K562 (cell line): ENCODE data around the gene PHF20. TPM values are rescaled to one million over a fixed set of nuclear protein-coding genes. Genes with fewer than 3 reads are reported as not detected.
"Not testable (repeated sequence)": the region's sequence is repeated elsewhere in the genome, so short reads cannot be mapped to it uniquely, and the experiment has no call there.

ENCODE experiments used
- ATAC-seq: fragments of 200-7000 bp; cut with Tn5 transposase; 3 replicates; pipeline ENCODE4 v1.9.1; 2020; ENCODE audit warnings: moderate library complexity
- BruUV-seq: library from RNA; stranded (reverse); fragments of 400-500 nt; replicated peaks from 2 replicates; lab custom pipeline; 2021; lab: Mats Ljungman, UMichigan
- CTCF ChIA-PET: fragments of 300-600 bp; formaldehyde crosslinking; extraction: SDS; loops from one replicate; lab custom pipeline; 2021; ENCODE audit warnings: low intra/inter-chr PET ratio; lab: Yijun Ruan, JAX
- POLR2A ChIA-PET: fragments of 300-600, 350-650 bp; sonication (Branson Sonifier 250); formaldehyde crosslinking; extraction: SDS; loops from one replicate; lab custom pipeline; 2021; ENCODE audit warnings: antibody characterized with exemption, inconsistent platforms; lab: Yijun Ruan, JAX
- DNase-seq, 4 experiments: peaks; one replicate each; pipeline versions ENCODE4 v3.0.0 to v3.0.0-alpha.2; 2011 to 2018; ENCODE audit warnings: low spot score in 3 of 4, mixed read lengths in 3 of 4; ENCODE audit errors: extremely low read depth in 1 of 4
- FAIRE-seq: peaks from 2 replicates; lab custom pipeline; 2011; peaks lifted over from hg19 to GRCh38; lab: Jason Lieb, UNC
- H2AFZ ChIP-seq: 2 replicates; pipeline ENCODE4 v1.6.0; 2011; ENCODE audit warnings: low read depth, low read length, control low read depth, inconsistent platforms
- H3K27ac ChIP-seq: fragments of 200-600 bp; 3 replicates; pipeline ENCODE4 v1.8.0; 2011; ENCODE audit warnings: low read depth, mild to moderate bottlenecking, control low read depth, inconsistent platforms, low read length, moderate library complexity, mixed read lengths; ENCODE audit errors: extremely low read depth
- H3K27me3 ChIP-seq, 2 experiments: fragments of 300-600 bp in 1 of 2; 2 replicates in 1 of 2; 3 replicates in 1 of 2; pipeline versions ENCODE4 v1.6.0 to v1.8.0; 2011; ENCODE audit warnings: inconsistent platforms in 2 of 2, low read length in 2 of 2, mild to moderate bottlenecking in 1 of 2, mixed read lengths in 1 of 2, moderate library complexity in 1 of 2; ENCODE audit not compliant: control insufficient read depth in 2 of 2, insufficient read depth in 2 of 2
- H3K36me3 ChIP-seq: fragments of 300-600 bp; 3 replicates; pipeline ENCODE4 v1.8.0; 2011; ENCODE audit warnings: mild to moderate bottlenecking, low read length, inconsistent platforms; ENCODE audit not compliant: control insufficient read depth, insufficient read depth
- H3K4me1 ChIP-seq, 2 experiments: fragments of 200-600 bp in 1 of 2; replicated peaks in 1 of 2; 2 replicates in 1 of 2; 3 replicates in 1 of 2; pipeline versions ENCODE4 v1.5.1 to v1.8.0; 2011; ENCODE audit warnings: inconsistent platforms in 2 of 2, low read length in 2 of 2, mild to moderate bottlenecking in 1 of 2, mixed read lengths in 1 of 2, moderate library complexity in 1 of 2; ENCODE audit not compliant: control insufficient read depth in 2 of 2, insufficient read depth in 2 of 2
- H3K4me2 ChIP-seq: 2 replicates; pipeline ENCODE4 v1.6.1; 2011; ENCODE audit warnings: low read length, control low read depth, inconsistent platforms, mixed read lengths; ENCODE audit not compliant: insufficient read depth
- H3K4me3 ChIP-seq: fragments of 200-600 bp; sonication (generic), shearing (Covaris generic); 2 replicates; pipeline ENCODE4 v1.5.1; 2016; ENCODE audit warnings: control low read depth, inconsistent platforms
- H3K79me2 ChIP-seq: fragments of 200-600 bp; 3 replicates; pipeline ENCODE4 v1.8.0; 2011; ENCODE audit warnings: low read length, inconsistent platforms; ENCODE audit not compliant: control insufficient read depth, insufficient read depth
- H3K9ac ChIP-seq, 2 experiments: 2 replicates each; pipeline versions ENCODE4 v1.6.0 to v1.6.1; 2011; ENCODE audit warnings: low read depth in 2 of 2, low read length in 2 of 2, control low read depth in 1 of 2, inconsistent platforms in 1 of 2, mild to moderate bottlenecking in 1 of 2, mixed read lengths in 1 of 2; ENCODE audit not compliant: insufficient read depth in 1 of 2
- H3K9me1 ChIP-seq: one replicate; pipeline ENCODE4 v1.6.0; 2011; ENCODE audit warnings: inconsistent platforms, mild to moderate bottlenecking, low read length, moderate library complexity; ENCODE audit not compliant: control insufficient read depth, insufficient read depth
- H3K9me3 ChIP-seq: replicated peaks from 2 replicates; pipeline ENCODE4 v1.5.1; 2011; ENCODE audit warnings: low read depth, low read length, inconsistent platforms; ENCODE audit not compliant: control insufficient read depth, insufficient read depth
- H4K20me1 ChIP-seq: replicated peaks from 2 replicates; pipeline ENCODE4 v1.6.1; 2011; ENCODE audit warnings: low read length, inconsistent platforms, mixed read lengths; ENCODE audit not compliant: control insufficient read depth, insufficient read depth
- CBX3 ChIP-seq, 2 experiments: IDR thresholded peaks; 1 replicate in 1 of 2; 2 replicates in 1 of 2; pipeline ENCODE4 v1.6.1; 2012; ENCODE audit warnings: inconsistent platforms in 2 of 2, low read length in 2 of 2, borderline replicate concordance in 1 of 2, control low read depth in 1 of 2
- L3MBTL2 ChIP-seq: fragments of 450-650 bp; IDR thresholded peaks from 2 replicates; pipeline ENCODE4 v1.6.1; 2016; ENCODE audit warnings: mild to moderate bottlenecking, moderate library complexity
- MGA ChIP-seq: fragments of 450-650 bp; IDR thresholded peaks from 2 replicates; pipeline ENCODE4 v1.6.1; 2016; ENCODE audit warnings: mild to moderate bottlenecking, moderate library complexity
- TRIM24 ChIP-seq, 2 experiments: fragments of 450-650 bp; IDR thresholded peaks; 2 replicates each; pipeline ENCODE4 v1.6.1; 2016
- ZFP36 ChIP-seq: fragments of 150-350 bp; IDR thresholded peaks from 2 replicates; pipeline ENCODE4 v1.6.1; 2018; ENCODE audit warnings: low read length, low read depth; ENCODE audit not compliant: partially characterized antibody
- ZNF431 ChIP-seq: sonication (generic); formaldehyde crosslinking; IDR thresholded peaks from 2 replicates; pipeline ENCODE4 v1.8.0; 2022; ENCODE audit warnings: mild to moderate bottlenecking, missing genetic modification reagents
- WGBS: fragments of 100-300 bp; shearing (Covaris generic); methylation state at CpG from one replicate; pipeline ENCODE4 v1.1.6; 2016; ENCODE audit warnings: low coverage, mixed read lengths; ENCODE audit not compliant: insufficient coverage; ENCODE audit errors: missing lambda C conversion rate; 5-methylcytosine and 5-hydroxymethylcytosine counted together
- in situ Hi-C: fragments of 300-500 bp; cut with MboI; formaldehyde crosslinking; loops from 4 replicates; pipeline ENCODE4 v1.15.0; 2018; ENCODE audit warnings: inconsistent platforms, mixed read lengths
- intact Hi-C: fragments of 100-400 bp; cut with micrococcal nuclease; formaldehyde crosslinking; loops from 2 replicates; pipeline ENCODE4 v1.14.2; 2022
- polyA plus RNA-seq, 8 experiments: library from polyadenylated mRNA; depleted of rRNA in 4 of 8; stranded (reverse) in 5 of 8; unstranded in 3 of 8; fragments of >200 nt; fragmentation: Nextera tagmentation in 2 of 8; fragmentation: Illumina TruSeq in 1 of 8; extraction: Ambion mirVana in 2 of 8; extraction: Trizol in 1 of 8; gene quantifications; 2 replicates each; pipeline versions ENCODE4 v1.2.1 to v1.2.3, GENCODE V29; 2011 to 2014; ENCODE audit warnings: inconsistent platforms in 1 of 8, missing spikeins in 1 of 8
- total RNA-seq, 7 experiments: library from RNA; depleted of rRNA in 6 of 7; stranded (reverse); fragments of >200 nt in 6 of 7; fragmentation: Illumina TruSeq in 2 of 7; extraction: Trizol in 2 of 7; gene quantifications; 2 replicates each; pipeline versions ENCODE4 v1.2.1 to v1.2.3, GENCODE V29; 2011 to 2021; ENCODE audit warnings: low replicate concordance in 1 of 7

Gene PHF20
- total and polyA plus RNA-seq, 9 of the 15 experiments (the other 6 are each of a cell fraction or from before 2014, with no cell fraction given), result 49.9 to 196 (median 70.7) TPM

DNA sequence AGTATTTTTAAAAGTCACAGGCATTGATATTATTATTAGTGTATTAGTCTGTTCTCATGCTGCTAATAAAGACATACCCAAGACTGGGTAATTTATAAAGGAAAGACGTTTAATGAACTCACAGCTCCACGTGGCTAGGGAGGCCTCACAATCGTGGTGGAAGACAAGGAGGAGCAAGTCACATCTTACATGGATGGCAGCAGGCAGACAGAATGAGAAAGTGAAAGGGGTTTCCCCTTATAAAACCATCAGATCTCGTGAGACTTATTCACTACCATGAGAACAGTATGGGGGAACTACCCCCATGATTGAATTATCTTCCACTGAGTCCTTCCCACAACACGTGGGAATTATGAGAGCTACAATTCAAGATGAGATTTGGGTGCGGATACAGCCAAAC is 187.5 kb downstream of the PHF20 start:
- in situ Hi-C loops, H3K9me1 ChIP-seq, H3K9me3 ChIP-seq, intact Hi-C loops, H3K4me1 ChIP-seq, H3K36me3 ChIP-seq, FAIRE-seq, BruUV-seq, H2AFZ ChIP-seq, H3K4me3 ChIP-seq, POLR2A ChIA-PET, CTCF ChIA-PET, H3K27me3 ChIP-seq, H3K79me2 ChIP-seq, H3K9ac ChIP-seq, H3K27ac ChIP-seq, ATAC-seq, H4K20me1 ChIP-seq, H3K4me2 ChIP-seq, DNase-seq: not testable (repeated sequence)
- TF ChIP-seq ZFP36 (peak; percentile 42), TRIM24 (IDR thresholded peaks at IDR 0.05) (peak in 1 of 2 experiments; percentile 54; a peak in 3 of 4 replicates), CBX3 (IDR thresholded peaks at IDR 0.05; ENCODE audit: borderline replicate concordance in 1 of 2, low read length in 2 of 2) (peak in 1 of 2 experiments; percentile 31; a peak in 1 of 3 replicates), L3MBTL2 (peak; percentile 15; the same call in 1 of the 2 replicates), ZNF431 (CRISPR knock-in tag) (peak; percentile 99), MGA (0 out of 2 replicates have a peak, but pooled peaks have one; percentile 15)
- 12% methylated on average over 6 of the region's 6 CpGs for WGBS
